Neural crest cell (in vitro differentiated cells): ENCODE data around the gene UBE2E1. TPM values are rescaled to one million over a fixed set of nuclear protein-coding genes. Genes with fewer than 3 reads are reported as not detected.
"Not testable (repeated sequence)": the region's sequence is repeated elsewhere in the genome, so short reads cannot be mapped to it uniquely, and the experiment has no call there.

Source experiments
- DNase-seq: peaks from one replicate; pipeline ENCODE4 v3.0.0; 2021; ENCODE audit warnings: low read depth, mixed read lengths, low spot score
- H3K27ac Mint-ChIP-seq: one replicate; pipeline ENCODE4 v1.8.0; 2021; ENCODE audit warnings: mild to moderate bottlenecking, mixed read lengths; ENCODE audit not compliant: unreplicated experiment
- H3K27me3 Mint-ChIP-seq: 2 replicates; pipeline ENCODE4 v1.8.0; 2021; ENCODE audit warnings: low read depth, mild to moderate bottlenecking, mixed read lengths
- H3K36me3 Mint-ChIP-seq: 2 replicates; pipeline ENCODE4 v1.8.0; 2021; ENCODE audit warnings: low read depth, mild to moderate bottlenecking, mixed read lengths
- H3K4me1 Mint-ChIP-seq: 2 replicates; pipeline ENCODE4 v1.8.0; 2021; ENCODE audit warnings: mixed read lengths
- H3K4me3 Mint-ChIP-seq: one replicate; pipeline ENCODE4 v1.8.0; 2021; ENCODE audit warnings: mild to moderate bottlenecking, mixed read lengths
- H3K9me3 Mint-ChIP-seq: 2 replicates; pipeline ENCODE4 v1.8.0; 2021; ENCODE audit warnings: mixed read lengths
- total RNA-seq: library from RNA; stranded (reverse); gene quantifications from 2 replicates; pipeline ENCODE4 v1.2.1, GENCODE V29; 2021
- TF ChIP-seq, protein P1 (sequence below): fragments of 200-600 bp; sonication (generic); conservative IDR thresholded peaks from 2 replicates; pipeline ENCODE4 v1.5.0; 2021; ENCODE audit warnings: antibody characterized with exemption, mild to moderate bottlenecking

UBE2E1 gene
- total RNA-seq, 1 donor from 2014 or later, result 86.2 TPM

DNA sequence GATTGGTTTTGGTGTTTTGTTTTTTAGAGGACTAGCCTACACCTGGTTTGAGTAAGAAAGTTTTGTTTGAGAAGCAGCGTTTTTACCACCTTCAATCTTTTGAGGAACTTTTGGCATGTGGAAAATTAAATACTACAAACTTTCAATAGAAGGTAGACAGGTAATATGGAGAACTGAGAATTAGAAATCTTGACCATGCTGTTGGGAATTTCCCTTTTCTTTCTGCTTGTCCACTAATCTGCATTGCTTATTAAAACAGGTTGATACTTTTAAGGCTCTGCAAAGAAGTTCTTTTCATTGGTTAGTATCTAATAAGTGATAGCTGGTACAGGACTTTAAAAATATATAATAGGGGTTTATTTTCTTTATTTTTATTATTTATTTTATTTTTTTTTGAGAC, 31.9 kb downstream of the UBE2E1 start:
- no peaks in the 10 kb centered on the region for H3K36me3 Mint-ChIP-seq
- H3K4me1 Mint-ChIP-seq, result peaks cover 46% of the 10 kb centered on the region
- H3K27me3 Mint-ChIP-seq, result no peaks in the 10 kb centered on the region
- H3K27ac Mint-ChIP-seq, result no peak overlapping the region
- H3K4me3 Mint-ChIP-seq, result no peak overlapping the region
- TF ChIP-seq, protein P1, sequence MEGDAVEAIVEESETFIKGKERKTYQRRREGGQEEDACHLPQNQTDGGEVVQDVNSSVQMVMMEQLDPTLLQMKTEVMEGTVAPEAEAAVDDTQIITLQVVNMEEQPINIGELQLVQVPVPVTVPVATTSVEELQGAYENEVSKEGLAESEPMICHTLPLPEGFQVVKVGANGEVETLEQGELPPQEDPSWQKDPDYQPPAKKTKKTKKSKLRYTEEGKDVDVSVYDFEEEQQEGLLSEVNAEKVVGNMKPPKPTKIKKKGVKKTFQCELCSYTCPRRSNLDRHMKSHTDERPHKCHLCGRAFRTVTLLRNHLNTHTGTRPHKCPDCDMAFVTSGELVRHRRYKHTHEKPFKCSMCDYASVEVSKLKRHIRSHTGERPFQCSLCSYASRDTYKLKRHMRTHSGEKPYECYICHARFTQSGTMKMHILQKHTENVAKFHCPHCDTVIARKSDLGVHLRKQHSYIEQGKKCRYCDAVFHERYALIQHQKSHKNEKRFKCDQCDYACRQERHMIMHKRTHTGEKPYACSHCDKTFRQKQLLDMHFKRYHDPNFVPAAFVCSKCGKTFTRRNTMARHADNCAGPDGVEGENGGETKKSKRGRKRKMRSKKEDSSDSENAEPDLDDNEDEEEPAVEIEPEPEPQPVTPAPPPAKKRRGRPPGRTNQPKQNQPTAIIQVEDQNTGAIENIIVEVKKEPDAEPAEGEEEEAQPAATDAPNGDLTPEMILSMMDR, result no peak
- no peak for DNase-seq
- H3K9me3 Mint-ChIP-seq, result no peaks in the 10 kb centered on the region

DNA sequence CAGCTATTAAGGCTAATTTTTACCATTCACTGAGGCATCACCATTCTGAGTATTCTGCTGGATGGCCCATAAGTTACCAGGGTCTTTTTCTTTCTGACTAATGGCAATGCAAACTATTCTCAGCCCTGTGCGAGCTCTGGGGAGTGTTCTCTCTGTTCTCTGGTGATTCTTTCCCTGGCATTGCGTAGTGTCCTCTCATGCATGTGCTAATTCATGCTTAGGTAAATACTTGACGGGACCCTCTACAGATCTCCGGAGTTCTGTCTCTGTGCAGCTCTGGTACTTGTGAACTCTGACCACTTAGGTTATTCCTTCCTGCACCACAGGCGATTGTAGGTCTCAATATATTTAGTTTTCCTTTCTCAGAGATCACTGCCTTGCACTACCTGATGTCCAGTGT, 34.8 kb downstream of the UBE2E1 start:
- TF ChIP-seq, protein P1, result no peak
- Mint-ChIP-seq H3K9me3 (no peaks in the 10 kb centered on the region), H3K27ac (no peak overlapping the region), H3K27me3 (no peaks in the 10 kb centered on the region), H3K4me3 (no peak overlapping the region), H3K36me3 (no peaks in the 10 kb centered on the region), H3K4me1 (peaks cover 48% of the 10 kb centered on the region)
- no peak for DNase-seq

DNA sequence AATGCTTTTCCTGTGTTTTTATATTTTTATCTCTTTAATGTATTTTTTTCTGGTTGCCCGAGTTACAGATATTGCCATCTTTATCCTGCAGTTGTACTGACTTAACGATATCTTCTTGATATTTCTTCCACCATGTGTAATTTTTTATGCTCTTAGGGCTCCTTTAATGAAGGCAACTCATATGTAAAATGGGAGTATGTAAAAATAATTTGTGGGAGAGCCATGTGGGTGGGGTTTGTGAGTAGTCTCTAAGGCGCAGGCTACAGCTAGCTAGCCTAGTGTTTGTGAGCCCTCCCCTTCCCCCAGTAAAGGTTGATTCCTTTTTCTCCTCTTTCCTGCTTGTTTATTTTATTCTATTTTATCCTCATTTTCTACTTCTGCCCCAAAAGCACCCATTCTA, 38.1 kb downstream of the UBE2E1 start:
- peaks cover 34% of the 10 kb centered on the region for H3K4me1 Mint-ChIP-seq
- TF ChIP-seq, protein P1, result no peak
- no peaks in the 10 kb centered on the region for H3K9me3 Mint-ChIP-seq
- DNase-seq, result no peak
- no peaks in the 10 kb centered on the region for H3K27me3 Mint-ChIP-seq
- H3K36me3 Mint-ChIP-seq, result peaks cover 4% of the 10 kb centered on the region
- no peak overlapping the region for H3K4me3 Mint-ChIP-seq
- no peak overlapping the region for H3K27ac Mint-ChIP-seq

DNA sequence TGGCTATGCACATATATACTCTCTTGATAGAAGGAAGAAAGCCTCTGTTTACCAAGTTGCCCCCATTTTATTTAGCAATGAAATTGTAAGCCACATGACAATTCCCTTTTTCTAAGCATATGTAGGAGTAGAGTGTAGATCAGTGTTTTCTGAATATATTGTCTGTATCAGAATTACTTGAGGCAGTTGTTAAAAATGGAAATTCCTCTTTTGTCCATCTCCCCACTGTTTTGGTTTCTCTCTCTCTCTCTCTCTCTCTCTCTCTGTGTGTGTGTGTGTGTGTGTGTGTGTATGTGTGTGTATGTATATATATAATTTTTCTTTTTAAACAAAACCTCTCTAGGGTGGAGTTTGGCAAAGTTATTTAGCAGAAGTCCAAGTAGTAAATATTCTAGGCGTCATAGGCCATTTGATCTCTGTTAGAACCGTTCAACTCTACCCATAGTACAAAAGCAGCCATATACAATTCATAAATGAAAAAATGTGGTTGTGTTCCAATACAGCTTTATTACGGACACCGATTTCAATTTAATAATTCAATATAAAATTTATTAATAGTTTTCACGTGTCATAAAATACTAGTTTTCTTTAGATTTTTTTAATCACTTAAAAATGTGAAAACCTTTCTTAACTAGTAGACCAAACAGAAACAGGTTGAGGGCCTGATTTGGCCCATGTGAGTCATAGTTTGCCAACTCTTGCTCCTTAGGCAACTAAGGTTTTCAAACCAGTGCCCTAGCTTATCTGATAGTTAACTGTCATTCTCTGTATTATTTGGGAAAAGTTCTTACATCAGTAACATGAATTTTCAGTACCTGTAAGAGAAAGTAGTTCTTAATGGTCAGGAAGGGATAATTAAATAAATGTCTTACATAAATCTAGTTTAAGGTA, 39.8 kb downstream of the UBE2E1 start:
- Mint-ChIP-seq H3K27me3 (no peaks in the 10 kb centered on the region), H3K27ac (no peak overlapping the region), H3K36me3 (peaks cover 4% of the 10 kb centered on the region), H3K9me3 (no peaks in the 10 kb centered on the region), H3K4me3 (no peak overlapping the region), H3K4me1 (peaks cover 22% of the 10 kb centered on the region)
- TF ChIP-seq, protein P1, result no peak
- DNase-seq, result no peak

DNA sequence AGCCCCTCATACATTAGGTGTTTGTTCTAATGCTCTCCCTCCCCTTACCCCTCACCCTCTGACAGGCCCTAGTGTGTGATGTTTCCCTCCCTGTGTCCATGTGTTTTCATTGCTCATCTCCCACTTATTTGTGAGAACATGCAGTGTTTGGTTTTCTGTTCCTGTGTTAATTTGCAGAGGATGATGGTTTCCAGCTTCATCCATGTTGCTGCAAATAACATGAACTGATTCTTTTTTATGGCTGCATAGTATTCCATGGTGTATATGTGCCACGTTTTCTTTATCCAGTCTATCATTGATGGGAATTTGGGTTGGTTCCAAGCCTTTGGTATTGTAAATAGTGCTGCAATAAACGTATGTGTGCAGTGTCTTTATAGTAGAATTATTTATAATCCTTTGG, 43.7 kb downstream of the UBE2E1 start:
- H3K36me3 Mint-ChIP-seq, result peaks cover 13% of the 10 kb centered on the region
- H3K9me3 Mint-ChIP-seq, H3K27me3 Mint-ChIP-seq, DNase-seq, H3K4me1 Mint-ChIP-seq, H3K4me3 Mint-ChIP-seq, H3K27ac Mint-ChIP-seq: not testable (repeated sequence)

DNA sequence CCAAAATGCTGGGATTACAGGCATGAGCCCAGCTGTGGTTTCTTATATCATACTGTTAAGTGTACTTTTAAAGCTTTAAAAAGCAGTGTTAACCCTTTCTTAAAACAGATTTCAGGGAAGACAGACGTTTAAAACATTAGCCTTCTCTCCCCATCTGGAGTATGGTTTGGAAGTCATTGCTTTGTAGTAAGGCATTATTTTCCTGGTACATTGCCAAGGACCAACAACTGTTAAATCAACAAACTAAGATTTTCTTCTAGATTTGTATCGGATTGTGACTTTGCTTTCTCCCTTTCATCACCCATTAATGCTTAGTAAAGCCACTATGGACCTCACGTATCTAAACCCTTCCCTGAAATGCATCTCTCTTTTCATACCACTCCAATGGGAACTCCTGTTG, 50.5 kb downstream of the UBE2E1 start:
- Mint-ChIP-seq H3K36me3 (peaks cover 8% of the 10 kb centered on the region), H3K9me3 (peaks cover 4% of the 10 kb centered on the region), H3K27me3 (no peaks in the 10 kb centered on the region), H3K27ac (peak overlapping the region; percentile 27), H3K4me3 (no peak overlapping the region), H3K4me1 (peaks cover 39% of the 10 kb centered on the region)
- no peak for DNase-seq
- TF ChIP-seq, protein P1, result no peak
